Ishikawa (cell line): ENCODE measurements around the gene PRXL2A.

Experiments
- CEBPB ChIP-seq: IDR thresholded peaks from 2 replicates; pipeline ENCODE4 v1.6.1; 2012
- CREB1 ChIP-seq: IDR thresholded peaks from 2 replicates; pipeline ENCODE4 v1.6.1; 2012; ENCODE audit warnings: low read depth
- EGR1 ChIP-seq: IDR thresholded peaks from 2 replicates; pipeline ENCODE4 v1.6.1; 2012
- EP300 ChIP-seq: IDR thresholded peaks from 2 replicates; pipeline ENCODE4 v1.6.1; 2012; ENCODE audit warnings: borderline replicate concordance
- FOXM1 ChIP-seq: IDR thresholded peaks from 2 replicates; pipeline ENCODE4 v1.6.1; 2012; ENCODE audit warnings: low read depth, borderline replicate concordance
- MAX ChIP-seq: IDR thresholded peaks from 2 replicates; pipeline ENCODE4 v1.6.1; 2012
- NFIC ChIP-seq: IDR thresholded peaks from 2 replicates; pipeline ENCODE4 v1.6.1; 2012
- RAD21 ChIP-seq: IDR thresholded peaks from 2 replicates; pipeline ENCODE4 v1.6.1; 2012; ENCODE audit warnings: low read depth
- REST ChIP-seq: IDR thresholded peaks from 2 replicates; pipeline ENCODE4 v1.6.1; 2012; ENCODE audit warnings: low read depth, mild to moderate bottlenecking
- TAF1 ChIP-seq: IDR thresholded peaks from 2 replicates; pipeline ENCODE4 v1.6.1; 2012; ENCODE audit warnings: low read depth, mild to moderate bottlenecking
- TCF12 ChIP-seq: IDR thresholded peaks from 2 replicates; pipeline ENCODE4 v1.6.1; 2012; ENCODE audit warnings: low read depth
- TEAD4 ChIP-seq: IDR thresholded peaks from 2 replicates; pipeline ENCODE4 v1.6.1; 2012
- USF1 ChIP-seq: IDR thresholded peaks from 2 replicates; pipeline ENCODE4 v1.6.1; 2012
- YY1 ChIP-seq: IDR thresholded peaks from 2 replicates; pipeline ENCODE4 v1.6.1; 2012; ENCODE audit warnings: low read depth
- ZBTB7A ChIP-seq: IDR thresholded peaks from 2 replicates; pipeline ENCODE4 v1.6.1; 2012; ENCODE audit warnings: low read depth

The PRXL2A gene

GRCh38 chr10:80472234-80473095 is 64.1 kb downstream of the PRXL2A start:
- TF ChIP-seq NFIC (no peak), TAF1 (no peak), TEAD4 (no peak), TCF12 (no peak), REST (no peak), ZBTB7A (no peak), RAD21 (no peak), MAX (no peak), USF1 (no peak), CREB1 (no peak), EGR1 (no peak), FOXM1 (no peak), CEBPB (no peak)

GRCh38 chr10:80473096-80473657 is 64.8 kb downstream of the PRXL2A start:
- TF ChIP-seq TCF12 (no peak), ZBTB7A (no peak), TAF1 (no peak)

GRCh38 chr10:80473692-80474596 is 65.6 kb downstream of the PRXL2A start:
- no peak for TF ChIP-seq TCF12
- no peak for TF ChIP-seq MAX
- no peak for TF ChIP-seq CREB1
- TF ChIP-seq TAF1: no peak

- TF ChIP-seq USF1 (no peak), TCF12 (no peak), RAD21 (no peak), FOXM1 (no peak), YY1 (no peak), EP300 (no peak), EGR1 (no peak), NFIC (no peak), REST (no peak), CREB1 (no peak), ZBTB7A (no peak), TAF1 (no peak), MAX (no peak), CEBPB (no peak), TEAD4 (no peak)
These were observed 66.2 kb downstream of the PRXL2A start for GRCh38 chr10:80474597-80474910.

- TF ChIP-seq CEBPB: no peak
- TF ChIP-seq REST: no peak
- no peak for TF ChIP-seq CREB1
- TF ChIP-seq NFIC: no peak
- no peak for TF ChIP-seq RAD21
- no peak for TF ChIP-seq MAX
- no peak for TF ChIP-seq TEAD4
- TF ChIP-seq FOXM1: no peak
- TF ChIP-seq EGR1: no peak
- no peak for TF ChIP-seq TCF12
- TF ChIP-seq TAF1: no peak
- TF ChIP-seq EP300: no peak
- no peak for TF ChIP-seq YY1
- TF ChIP-seq ZBTB7A: no peak
- no peak for TF ChIP-seq USF1
These were observed 66.6 kb downstream of the PRXL2A start for GRCh38 chr10:80474941-80475340.
